Measurements from ENCODE around the gene PGF.

Gene PGF

GRCh38 chr14:75002392-75003249 is 47.2 kb upstream of the PGF start, which contains the start of gene EIF2B2 (continued):
- TF ChIP-seq OVOL3 (tag by site-specific recombination; IDR thresholded peaks at IDR 0.05) (0 out of 2 replicates have a peak, but pooled peaks have one; percentile 21), ATF2 (tag by site-specific recombination; IDR thresholded peaks at IDR 0.05; ENCODE audit: low read depth) (no peak), ZNF48 (tag by site-specific recombination; IDR thresholded peaks at IDR 0.05) (no peak), ELK4 (IDR thresholded peaks at IDR 0.05; ENCODE audit: borderline replicate concordance, low read depth, low read length) (peak; percentile 76; the same call in 1 of the 2 replicates), ZNF600 (tag by site-specific recombination; IDR thresholded peaks at IDR 0.05) (peak; percentile 93), GLIS1 (tag by site-specific recombination; IDR thresholded peaks at IDR 0.05) (peak; percentile 20; the same call in 1 of the 2 replicates), ZNF777 (tag by site-specific recombination; IDR thresholded peaks at IDR 0.05; ENCODE audit: borderline replicate concordance) (no peak; the same call in 1 of the 2 replicates), ZNF341 (tag by site-specific recombination; IDR thresholded peaks at IDR 0.05; ENCODE audit: low read depth) (peak; percentile 87), ZNF311 (tag by site-specific recombination; IDR thresholded peaks at IDR 0.05; ENCODE audit: borderline replicate concordance) (no peak), ZNF140 (tag by site-specific recombination; IDR thresholded peaks at IDR 0.05) (no peak), ZNF335 (tag by site-specific recombination; conservative IDR thresholded peaks at IDR 0.05) (peak; percentile 55; the same call in 1 of the 2 replicates), ZNF2 (tag by site-specific recombination; IDR thresholded peaks at IDR 0.05) (0 out of 2 replicates have a peak, but pooled peaks have one; percentile 11), KLF1 (tag by site-specific recombination; IDR thresholded peaks at IDR 0.05) (peak; percentile 44; the same call in 1 of the 2 replicates), ZNF549 (tag by site-specific recombination; IDR thresholded peaks at IDR 0.05) (no peak), ZBTB20 (tag by site-specific recombination; IDR thresholded peaks at IDR 0.05) (no peak), ZNF629 (tag by site-specific recombination; IDR thresholded peaks at IDR 0.05) (peak; percentile 42), ZNF626 (tag by site-specific recombination; IDR thresholded peaks at IDR 0.05) (no peak), ZFHX2 (tag by site-specific recombination; conservative IDR thresholded peaks at IDR 0.05) (peak; percentile 60), ZBTB8A (tag by site-specific recombination; IDR thresholded peaks at IDR 0.05) (peak; percentile 62)
- TF ChIP-seq, protein P1, sequence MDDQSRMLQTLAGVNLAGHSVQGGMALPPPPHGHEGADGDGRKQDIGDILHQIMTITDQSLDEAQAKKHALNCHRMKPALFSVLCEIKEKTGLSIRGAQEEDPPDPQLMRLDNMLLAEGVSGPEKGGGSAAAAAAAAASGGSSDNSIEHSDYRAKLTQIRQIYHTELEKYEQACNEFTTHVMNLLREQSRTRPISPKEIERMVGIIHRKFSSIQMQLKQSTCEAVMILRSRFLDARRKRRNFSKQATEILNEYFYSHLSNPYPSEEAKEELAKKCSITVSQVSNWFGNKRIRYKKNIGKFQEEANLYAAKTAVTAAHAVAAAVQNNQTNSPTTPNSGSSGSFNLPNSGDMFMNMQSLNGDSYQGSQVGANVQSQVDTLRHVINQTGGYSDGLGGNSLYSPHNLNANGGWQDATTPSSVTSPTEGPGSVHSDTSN (CRISPR knock-in tag; IDR thresholded peaks at IDR 0.05), result 0 out of 2 replicates have a peak, but pooled peaks have one; percentile 58
- TF ChIP-seq, protein P2, sequence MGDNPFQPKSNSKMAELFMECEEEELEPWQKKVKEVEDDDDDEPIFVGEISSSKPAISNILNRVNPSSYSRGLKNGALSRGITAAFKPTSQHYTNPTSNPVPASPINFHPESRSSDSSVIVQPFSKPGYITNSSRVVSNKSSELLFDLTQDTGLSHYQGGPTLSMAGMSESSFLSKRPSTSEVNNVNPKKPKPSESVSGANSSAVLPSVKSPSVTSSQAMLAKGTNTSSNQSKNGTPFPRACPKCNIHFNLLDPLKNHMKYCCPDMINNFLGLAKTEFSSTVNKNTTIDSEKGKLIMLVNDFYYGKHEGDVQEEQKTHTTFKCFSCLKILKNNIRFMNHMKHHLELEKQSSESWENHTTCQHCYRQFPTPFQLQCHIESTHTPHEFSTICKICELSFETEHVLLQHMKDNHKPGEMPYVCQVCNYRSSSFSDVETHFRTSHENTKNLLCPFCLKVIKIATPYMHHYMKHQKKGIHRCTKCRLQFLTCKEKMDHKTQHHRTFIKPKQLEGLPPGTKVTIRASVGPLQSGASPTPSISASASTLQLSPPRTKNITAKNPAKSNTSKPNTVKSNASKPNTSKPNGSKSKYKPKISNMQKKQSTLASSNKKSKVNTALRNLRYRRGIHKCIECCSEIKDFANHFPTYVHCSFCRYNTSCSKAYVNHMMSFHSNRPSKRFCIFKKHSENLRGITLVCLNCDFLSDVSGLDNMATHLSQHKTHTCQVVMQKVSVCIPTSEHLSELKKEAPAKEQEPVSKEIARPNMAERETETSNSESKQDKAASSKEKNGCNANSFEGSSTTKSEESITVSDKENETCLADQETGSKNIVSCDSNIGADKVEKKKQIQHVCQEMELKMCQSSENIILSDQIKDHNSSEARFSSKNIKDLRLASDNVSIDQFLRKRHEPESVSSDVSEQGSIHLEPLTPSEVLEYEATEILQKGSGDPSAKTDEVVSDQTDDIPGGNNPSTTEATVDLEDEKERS (tag by site-specific recombination; IDR thresholded peaks at IDR 0.05), result no peak
- TF ChIP-seq, protein P3, sequence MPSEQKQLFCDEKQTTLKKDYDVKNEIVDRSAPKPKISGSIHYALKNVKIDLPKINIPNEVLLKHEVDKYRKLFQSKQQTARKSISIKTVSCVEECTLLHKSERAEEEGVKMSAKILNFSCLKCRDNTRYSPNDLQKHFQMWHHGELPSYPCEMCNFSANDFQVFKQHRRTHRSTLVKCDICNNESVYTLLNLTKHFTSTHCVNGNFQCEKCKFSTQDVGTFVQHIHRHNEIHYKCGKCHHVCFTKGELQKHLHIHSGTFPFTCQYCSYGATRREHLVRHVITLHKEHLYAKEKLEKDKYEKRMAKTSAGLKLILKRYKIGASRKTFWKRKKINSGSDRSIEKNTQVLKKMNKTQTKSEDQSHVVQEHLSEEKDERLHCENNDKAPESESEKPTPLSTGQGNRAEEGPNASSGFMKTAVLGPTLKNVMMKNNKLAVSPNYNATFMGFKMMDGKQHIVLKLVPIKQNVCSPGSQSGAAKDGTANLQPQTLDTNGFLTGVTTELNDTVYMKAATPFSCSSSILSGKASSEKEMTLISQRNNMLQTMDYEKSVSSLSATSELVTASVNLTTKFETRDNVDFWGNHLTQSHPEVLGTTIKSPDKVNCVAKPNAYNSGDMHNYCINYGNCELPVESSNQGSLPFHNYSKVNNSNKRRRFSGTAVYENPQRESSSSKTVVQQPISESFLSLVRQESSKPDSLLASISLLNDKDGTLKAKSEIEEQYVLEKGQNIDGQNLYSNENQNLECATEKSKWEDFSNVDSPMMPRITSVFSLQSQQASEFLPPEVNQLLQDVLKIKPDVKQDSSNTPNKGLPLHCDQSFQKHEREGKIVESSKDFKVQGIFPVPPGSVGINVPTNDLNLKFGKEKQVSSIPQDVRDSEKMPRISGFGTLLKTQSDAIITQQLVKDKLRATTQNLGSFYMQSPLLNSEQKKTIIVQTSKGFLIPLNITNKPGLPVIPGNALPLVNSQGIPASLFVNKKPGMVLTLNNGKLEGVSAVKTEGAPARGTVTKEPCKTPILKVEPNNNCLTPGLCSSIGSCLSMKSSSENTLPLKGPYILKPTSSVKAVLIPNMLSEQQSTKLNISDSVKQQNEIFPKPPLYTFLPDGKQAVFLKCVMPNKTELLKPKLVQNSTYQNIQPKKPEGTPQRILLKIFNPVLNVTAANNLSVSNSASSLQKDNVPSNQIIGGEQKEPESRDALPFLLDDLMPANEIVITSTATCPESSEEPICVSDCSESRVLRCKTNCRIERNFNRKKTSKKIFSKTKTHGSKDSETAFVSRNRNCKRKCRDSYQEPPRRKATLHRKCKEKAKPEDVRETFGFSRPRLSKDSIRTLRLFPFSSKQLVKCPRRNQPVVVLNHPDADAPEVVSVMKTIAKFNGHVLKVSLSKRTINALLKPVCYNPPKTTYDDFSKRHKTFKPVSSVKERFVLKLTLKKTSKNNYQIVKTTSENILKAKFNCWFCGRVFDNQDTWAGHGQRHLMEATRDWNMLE (tag by site-specific recombination; conservative IDR thresholded peaks at IDR 0.05; ENCODE audit: low read depth), result peak; percentile 95
- TF ChIP-seq, protein P4, sequence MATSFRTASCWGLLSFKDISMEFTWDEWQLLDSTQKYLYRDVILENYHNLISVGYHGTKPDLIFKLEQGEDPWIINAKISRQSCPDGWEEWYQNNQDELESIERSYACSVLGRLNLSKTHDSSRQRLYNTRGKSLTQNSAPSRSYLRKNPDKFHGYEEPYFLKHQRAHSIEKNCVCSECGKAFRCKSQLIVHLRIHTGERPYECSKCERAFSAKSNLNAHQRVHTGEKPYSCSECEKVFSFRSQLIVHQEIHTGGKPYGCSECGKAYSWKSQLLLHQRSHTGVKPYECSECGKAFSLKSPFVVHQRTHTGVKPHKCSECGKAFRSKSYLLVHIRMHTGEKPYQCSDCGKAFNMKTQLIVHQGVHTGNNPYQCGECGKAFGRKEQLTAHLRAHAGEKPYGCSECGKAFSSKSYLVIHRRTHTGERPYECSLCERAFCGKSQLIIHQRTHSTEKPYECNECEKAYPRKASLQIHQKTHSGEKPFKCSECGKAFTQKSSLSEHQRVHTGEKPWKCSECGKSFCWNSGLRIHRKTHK (tag by site-specific recombination; IDR thresholded peaks at IDR 0.05), result no peak
